GM18508 (cell line): Measurements from ENCODE around the gene ARMH3.
"Not testable (repeated sequence)": the region's sequence is repeated elsewhere in the genome, so short reads cannot be mapped to it uniquely, and the experiment has no call there.

Experiments used
- ATAC-seq: cut with Tn5 transposase; IDR thresholded peaks from one replicate; pipeline ENCODE4 v1.9.1; 2021; ENCODE audit warnings: moderate number of reproducible peaks; ENCODE audit not compliant: insufficient read depth, unreplicated experiment

The ARMH3 gene

DNA sequence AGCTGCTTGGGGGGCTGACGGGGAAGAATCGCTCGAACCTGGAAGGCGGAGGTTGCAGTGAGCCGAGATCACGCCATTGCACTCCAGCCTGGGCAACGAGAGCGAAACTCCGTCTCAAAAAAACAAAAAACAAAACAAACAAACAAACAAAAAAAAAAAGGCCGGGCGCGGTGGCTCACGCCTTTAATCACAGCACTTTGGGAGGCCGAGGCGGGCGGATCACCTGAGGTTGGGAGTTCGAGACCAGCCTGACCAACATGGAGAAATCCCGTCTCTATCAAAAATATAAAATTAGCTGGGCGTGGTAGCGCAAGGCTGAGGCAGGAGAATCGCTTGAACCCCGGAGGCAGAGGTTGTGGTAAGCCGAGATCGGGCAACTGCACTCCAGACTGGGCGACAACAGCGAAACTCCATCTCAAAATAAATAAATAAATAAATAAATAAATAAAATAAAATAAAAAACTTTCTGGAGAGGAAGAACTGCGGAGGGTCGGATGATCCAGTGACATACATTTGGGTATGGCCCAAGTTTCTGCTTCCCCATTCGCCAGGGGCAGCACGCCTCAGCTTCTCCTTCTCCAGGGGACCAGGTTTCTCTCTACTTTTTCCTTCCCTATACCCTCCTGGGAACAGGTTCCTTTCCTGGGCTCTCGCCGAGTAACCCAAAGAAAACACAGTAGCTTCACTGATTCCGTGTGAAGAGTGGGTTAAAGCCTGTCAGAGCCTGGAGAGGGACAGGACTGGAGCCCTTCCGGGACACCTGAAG lies 909 bp downstream of the ARMH3 start:
- not testable (repeated sequence) for ATAC-seq

DNA sequence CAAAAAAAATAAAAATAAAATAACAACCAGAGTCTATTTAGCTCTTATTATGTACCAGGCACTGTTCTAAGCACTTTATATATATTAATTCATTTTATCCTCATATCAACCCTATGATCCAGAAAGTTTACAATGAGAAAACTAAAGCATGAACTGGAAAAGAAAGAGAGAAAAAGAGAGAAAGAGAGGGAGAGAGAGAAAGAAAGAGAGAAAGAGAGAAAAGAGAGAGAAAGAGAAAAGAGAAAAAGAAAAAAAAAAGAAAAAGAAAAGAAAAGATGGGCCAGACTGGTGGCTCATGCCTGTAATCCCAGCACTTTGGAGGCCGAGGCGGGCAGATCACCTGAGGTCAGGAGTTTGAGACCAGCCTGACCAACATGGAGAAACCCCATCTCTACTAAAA lies 9.9 kb downstream of the ARMH3 start:
- no peak for ATAC-seq

DNA sequence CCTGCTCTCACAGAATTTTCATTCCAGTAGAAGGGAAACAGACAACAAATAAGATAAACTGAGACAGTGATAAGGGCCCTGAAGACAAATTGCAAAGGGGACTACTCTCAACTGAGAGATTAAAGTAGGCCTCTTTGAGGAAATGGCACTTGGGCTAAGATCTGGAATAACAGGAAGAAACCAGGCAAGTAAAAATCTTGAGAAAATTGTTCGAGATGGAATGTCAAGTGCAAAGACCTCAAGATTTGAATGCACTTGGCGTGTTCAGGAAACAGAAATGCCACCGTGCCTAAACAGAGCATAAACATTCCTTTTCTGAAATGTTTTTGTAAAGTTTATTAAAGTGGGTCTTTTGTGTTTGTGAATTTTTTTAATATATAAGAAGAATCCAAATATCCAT lies 10.7 kb downstream of the ARMH3 start:
- no peak for ATAC-seq

DNA sequence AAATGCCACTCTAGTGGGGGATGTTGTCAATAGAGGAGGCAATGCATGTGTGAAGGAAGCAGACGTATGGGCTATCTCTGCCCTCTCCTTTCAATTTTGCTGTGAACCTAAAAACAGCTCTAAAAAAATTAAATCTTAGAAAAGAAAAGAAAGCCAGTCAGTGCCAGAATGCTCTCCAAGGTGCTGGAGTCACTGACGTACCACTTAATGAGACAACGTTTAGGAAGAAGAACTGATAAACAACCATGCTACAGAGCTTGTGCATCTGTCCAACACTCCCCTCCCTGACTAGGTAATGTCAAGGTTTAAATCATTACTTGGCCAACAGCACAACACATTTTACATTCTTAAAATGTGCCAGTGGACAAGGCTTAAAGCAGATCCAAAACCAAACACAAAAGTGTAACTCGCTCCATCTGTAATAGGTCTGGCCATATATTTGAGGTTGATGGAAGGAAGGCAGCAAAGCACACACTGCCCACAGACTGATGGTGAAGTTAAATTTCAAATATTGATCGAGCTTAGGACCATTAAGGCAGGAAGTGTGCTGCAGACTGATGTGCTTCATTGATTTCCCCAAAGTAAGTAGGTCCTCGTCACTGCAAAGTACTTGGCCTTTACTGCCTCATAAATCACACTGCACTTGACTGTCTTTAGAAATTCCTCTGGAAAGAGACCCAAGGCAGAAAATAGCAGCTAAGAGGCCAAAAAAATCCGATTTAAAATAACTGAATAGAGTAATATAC lies 15.5 kb downstream of the ARMH3 start:
- ATAC-seq, result no peak

DNA sequence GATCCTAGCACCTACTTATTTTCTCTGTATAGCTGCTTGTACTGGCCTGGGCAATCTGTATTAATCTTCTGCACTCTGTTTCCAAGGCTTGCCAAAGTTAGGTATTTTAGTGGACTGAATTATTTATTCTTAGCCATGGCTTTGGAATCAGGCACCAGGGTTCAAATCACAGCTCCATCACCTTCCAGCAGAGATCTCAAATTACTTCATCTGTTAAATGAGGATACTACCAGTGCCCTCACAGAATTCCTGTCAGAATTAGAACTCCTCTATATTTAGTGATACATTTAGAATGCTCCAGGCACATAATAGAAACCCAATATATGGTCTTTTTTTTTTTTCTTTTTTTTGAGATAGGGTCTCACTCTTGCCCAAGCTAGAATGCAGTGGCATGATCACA lies 17.6 kb downstream of the ARMH3 start:
- ATAC-seq, result no peak

DNA sequence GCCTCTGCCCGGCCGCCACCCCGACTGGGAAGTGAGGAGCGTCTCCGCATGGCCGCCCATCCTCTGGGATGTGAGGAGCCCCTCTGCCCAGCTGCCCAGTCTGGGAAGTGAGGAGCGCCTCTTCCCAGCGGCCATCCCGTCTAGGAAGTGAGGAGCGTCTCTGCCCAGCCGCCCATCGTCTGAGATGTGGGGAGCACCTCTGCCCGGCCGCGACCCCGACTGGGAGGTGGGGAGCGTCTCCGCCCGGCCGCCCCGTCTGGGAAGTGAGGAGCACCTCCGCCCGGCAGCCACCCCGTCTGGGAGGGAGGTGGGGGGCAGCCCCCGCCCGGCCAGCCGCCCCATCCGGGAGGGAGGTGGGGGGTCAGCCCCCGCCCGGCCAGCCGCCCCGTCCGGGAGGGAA lies 20.2 kb downstream of the ARMH3 start:
- ATAC-seq, result not testable (repeated sequence)

DNA sequence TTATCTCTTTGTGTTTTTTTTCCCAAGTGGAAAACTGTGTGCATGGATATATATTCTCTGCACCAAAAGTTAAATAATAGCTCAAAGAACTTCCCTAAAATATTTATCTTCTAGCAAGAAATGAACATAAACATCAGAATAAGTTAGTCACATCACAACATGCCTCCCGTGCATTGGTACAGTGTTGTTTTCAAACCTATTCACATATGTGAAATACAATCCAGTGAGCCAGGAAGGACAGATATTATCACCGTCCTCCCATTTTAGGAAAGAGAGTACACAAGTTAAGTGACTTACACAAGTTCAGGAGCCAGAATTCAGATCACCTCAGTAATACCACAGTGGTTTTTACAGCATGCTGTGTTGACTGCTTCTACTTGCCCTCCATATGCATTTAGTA lies 22.2 kb downstream of the ARMH3 start:
- no peak for ATAC-seq

DNA sequence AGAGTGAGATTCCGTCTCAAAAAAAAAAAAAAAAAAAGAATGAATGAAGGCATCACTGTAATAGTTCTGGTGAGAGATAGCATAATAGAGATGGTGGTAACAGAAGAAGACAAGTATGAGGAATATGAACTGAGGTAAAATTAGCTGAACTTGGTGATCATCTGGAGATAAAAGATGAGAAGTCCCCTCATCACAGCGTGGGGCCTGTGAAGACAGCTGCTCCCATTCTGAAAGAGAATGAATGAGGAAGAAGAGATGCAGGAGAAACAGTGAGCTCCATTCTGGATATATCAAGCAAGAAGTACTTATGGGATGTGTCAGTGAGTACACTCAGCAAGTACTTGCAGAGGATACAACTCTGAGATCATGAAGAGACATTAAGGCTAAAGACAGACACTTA lies 28.7 kb downstream of the ARMH3 start:
- ATAC-seq, result no peak

DNA sequence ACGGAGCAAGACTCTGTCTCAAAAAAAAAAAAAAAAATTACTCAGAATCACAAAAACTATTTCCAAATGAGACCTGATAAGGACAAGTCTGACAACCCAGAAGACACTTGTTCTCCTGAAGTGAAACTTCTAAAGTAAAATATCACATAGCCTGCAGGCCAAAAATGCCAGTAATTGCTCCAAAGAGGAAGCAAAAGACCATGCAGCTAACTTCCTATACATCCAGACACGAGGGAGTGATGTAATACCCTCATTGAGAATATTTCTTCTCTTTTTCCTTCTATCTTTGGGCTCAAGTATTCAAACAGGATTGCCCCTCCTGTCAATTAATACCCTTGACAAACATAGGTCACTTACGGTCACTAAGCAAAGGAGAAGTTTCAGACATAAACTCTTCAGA lies 31.2 kb downstream of the ARMH3 start:
- ATAC-seq, result no peak

DNA sequence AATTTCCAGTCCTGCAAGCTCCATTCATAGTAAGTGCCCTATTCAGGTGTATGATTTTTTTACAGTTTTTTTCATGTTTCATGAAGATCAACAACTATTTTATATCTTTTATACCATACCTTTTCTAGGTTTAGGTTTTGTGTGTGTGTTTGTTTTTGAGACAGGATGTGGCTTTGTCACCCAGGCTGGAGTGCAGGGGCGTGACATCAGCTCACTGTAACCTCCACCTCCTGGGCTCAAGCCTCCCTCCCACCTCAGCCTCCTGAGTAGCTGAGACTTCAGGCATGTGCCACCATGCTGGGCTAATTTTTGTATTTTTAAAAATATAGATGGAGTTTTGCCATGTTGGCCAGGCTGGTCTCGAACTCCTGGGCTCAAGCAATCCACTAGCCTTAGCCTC lies 35.0 kb downstream of the ARMH3 start:
- ATAC-seq, result no peak

DNA sequence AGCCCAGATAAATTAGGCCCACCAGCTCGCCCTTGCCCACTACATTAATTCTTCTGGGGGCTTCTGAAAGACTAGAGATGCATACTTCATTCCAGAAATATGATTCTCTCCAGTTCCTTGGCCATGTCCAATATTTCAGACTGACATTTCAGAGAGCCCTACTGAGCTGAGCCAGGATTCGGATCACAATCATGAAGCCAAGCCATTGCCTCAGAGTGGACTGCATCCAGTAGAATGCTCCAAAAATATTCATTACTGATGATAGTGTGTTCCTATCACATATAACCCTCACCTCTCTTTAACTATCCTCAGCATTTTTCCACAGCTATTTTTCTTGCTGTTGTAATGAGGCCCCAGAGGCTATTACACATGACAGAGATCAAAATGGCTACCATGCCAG lies 38.7 kb downstream of the ARMH3 start:
- no peak for ATAC-seq

DNA sequence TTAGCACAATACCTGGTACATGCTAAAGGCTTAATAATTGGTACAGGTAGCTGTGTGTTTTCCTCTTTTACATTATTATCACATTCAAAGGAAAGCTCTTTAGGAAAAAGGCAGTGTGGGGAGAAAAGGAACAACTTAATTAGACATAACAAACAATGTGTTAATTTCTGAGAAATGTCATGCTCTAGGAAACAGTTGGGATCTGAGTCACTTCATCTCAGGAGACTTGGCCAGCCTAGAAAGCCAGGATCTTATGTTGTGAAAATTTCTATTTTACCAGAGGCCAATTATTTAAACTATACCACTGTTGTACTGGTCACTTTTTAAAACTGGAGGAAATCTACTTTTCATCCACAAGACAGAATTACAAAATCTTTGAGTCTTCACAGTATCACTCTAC lies 39.6 kb downstream of the ARMH3 start:
- no peak for ATAC-seq

DNA sequence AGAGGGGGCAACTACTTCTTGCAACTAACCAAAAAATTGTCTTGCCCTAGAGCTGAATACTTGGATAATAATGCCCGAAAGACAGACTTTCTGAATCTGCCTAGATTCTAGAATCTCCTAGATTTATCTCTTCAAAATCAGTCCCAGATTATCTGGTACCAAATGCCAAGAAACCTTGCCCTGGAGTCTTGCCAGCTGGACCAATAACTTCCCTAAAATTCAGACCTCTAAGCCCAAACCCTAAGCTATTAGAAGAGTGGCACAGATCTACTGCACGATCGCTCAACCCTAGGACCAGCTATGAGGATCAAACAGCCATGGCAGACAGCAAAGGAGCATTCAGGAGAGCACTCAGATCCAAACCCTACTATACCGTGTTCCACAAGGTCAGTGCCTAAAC lies 45.0 kb downstream of the ARMH3 start:
- no peak for ATAC-seq

DNA sequence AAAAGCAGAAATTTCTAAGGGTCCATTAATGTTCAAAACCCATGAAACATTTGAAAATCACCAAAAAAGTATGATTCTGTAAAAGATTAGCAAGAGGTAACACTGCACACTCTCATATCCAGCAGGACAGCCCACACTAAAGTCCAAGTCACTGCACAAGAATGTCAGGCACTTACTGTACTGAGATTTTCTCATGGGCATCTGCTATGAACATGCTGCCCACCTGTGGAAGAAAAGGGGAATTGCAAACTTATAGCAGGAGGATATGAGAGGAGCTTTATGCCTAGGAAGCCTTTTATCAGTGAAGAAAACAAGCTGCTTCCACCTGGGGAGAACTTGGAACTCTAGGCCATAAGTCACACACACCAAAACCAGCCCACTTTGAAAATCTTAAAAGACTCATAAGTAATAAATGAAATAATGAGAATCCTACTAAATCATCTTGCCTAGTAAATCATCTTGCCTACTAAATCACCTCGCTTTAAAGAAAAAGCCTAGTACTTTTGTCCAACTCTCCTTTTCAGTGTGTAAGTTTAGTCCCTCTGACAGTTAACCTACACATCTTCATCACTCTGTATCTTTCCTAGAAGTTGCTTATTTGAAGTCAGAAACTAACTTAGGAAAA lies 46.1 kb downstream of the ARMH3 start:
- ATAC-seq, result no peak

DNA sequence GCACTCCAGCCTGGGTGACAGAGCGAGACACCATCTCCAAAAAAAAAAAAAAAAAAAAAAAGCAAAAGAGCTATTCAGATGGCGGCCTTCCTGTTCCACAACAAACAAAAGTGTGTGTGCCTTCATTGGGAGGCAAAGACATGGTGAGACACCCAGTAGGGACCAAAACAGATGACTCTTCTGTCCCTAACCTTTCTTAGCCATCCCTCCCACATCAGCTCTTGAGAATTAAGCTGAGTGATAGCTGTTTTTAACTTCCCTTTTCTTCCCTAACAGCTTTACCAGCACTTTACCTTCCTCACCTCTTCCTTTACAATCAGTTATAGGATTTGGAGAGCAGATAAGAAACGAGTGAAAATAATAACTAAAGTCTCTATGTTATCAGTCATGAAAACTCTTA lies 48.2 kb downstream of the ARMH3 start:
- ATAC-seq, result no peak

DNA sequence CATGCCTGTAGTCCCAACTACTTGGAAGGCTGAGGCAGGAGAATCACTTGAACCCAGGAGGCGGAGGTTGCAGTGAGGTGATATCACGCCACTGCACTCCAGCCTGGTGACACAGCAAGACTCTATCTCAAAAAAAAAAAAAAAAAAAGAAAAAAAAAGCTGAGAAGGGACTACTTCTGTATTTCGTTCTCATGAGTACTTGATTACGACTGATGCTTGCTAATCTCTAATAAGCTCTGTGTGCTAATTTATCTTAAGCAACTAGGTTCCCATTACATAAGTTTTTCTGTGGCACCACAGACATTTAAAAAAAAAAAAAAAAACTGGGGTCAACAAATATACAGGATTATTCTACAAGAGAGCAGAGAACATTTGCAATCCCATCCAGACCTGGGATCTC lies 48.9 kb downstream of the ARMH3 start:
- ATAC-seq, result not testable (repeated sequence)

DNA sequence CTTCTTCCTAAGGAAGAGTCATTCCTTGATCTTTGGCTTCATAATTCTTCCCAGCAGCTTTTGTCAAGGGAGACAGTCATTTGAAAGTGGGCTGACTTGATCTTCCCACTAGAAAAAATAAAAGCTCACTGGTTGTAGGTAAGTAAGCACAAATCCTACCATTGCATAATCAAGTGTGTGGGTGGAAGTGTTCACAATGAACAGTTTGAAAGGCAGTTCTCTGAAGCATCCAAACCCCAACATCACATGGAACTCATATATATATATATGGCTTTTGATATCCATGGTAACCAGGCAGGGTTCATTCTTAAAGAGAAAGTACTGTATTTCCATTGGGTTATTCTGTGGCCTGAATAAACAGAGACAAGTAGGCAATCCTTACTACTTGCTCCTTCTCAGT lies 51.6 kb downstream of the ARMH3 start:
- no peak for ATAC-seq

DNA sequence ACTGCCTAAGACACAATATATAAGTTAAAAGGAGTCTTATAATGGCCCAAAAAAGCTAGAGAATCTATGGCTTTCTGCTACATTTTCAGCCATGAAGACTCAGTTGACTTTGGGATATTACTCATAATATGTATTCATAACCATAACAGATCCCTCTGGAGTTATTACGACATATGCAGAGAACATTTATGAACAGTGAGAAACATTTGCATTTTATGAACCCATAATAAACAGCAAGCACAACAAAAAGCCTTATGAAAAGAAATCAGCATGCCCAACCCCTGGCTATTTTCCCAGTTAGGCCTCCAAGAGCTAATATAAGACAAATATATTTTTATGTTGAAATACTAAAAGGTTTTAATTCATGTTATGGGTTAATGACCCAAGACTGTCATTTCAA lies 52.4 kb downstream of the ARMH3 start:
- ATAC-seq, result no peak

DNA sequence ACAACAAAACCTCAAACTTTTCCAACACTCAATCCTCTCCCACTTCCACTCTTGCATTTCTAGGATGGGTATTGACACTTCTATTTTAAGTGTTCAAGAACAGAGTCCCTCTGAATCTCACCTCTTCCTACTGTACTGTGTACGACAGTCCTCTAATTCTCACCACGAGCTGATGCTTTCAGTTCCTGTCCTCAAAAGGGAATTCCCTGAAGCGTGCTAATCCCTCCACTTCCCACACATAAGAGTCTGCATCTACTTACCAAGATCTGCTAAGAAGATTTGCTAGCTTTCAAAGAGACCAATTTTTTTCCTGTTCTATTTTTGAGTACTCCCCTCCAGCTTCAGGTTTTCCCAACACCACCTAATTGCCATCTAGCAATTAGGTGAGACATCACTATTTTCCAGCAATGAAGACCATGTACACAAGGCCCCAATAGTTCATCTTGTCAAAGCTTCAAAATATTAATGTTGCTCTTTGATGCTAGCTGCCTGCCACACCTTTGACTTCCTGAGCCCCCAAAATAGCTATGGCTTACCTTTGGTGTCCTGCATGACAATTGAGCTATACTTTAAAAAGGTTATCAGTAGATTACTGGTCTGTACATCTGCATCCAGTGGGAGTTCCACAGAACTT lies 54.4 kb downstream of the ARMH3 start:
- no peak for ATAC-seq

DNA sequence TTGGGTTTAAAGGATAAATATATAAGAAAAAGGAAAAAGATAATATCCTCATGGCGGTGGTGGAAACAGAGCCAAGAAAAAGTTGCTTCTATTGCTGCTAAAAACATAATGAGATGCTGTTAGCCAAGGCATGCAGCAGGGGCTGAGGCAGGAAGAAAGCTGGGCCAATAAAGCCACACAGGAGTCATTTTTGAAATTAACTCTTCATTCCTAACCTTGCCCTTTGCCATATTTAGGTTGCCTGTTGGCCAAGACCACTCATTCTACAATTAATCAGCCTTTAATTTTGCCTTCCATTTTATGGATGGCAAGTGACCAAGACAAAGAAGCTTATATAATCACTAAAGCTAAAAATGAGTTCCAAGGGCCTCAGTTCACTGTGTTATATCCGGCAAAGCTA lies 58.2 kb downstream of the ARMH3 start:
- ATAC-seq, result no peak

DNA sequence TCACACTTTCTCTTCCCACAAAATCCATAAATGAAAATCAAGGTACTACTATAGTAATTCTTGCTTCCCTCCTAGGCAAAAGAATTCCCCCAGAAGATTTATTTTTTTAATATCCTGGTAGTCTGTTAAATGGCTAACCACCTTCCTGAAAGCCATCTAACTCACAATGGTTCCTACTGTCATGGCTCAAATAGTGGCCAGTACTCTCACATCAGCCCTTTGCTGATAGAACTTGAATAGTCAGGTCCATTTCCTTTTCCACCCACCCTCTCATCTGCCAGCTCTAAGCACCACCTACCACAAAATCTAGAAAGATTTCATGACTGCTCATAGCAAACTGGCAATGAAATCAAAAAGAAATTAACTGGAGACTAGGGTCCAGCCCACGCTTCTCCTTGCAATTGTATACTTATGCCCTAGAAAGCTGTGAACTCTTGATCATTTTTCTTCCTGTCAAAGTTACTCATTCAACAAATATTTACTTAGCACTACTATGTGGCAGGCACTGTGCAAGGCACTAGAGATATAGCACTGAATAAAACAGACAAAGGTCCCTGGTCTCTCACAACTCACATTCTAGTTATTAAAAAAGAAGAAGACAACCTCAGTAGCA lies 60.4 kb downstream of the ARMH3 start:
- ATAC-seq, result no peak
